T-helper 1 cell treated with Interleukin-12 subunit alpha and Interleukin-12 subunit beta and Interleukin-4 antibody, amounts not matched to agents 30 μg/mL and 1 μg/mL, for 36 hours (primary cell): ENCODE results near the gene TMEM167B.
A peak's percentile ranks its signal among the peaks of the same experiment; 100 is the strongest.

Source experiments
- H3K27ac Mint-ChIP-seq: one replicate; pipeline ENCODE4 v1.8.0; 2021; ENCODE audit warnings: mild to moderate bottlenecking, mixed read lengths
- H3K27me3 Mint-ChIP-seq: one replicate; pipeline ENCODE4 v1.8.0; 2021; ENCODE audit warnings: low read depth, mixed read lengths
- H3K36me3 Mint-ChIP-seq: one replicate; pipeline ENCODE4 v1.8.0; 2021; ENCODE audit warnings: low read depth, mixed read lengths
- H3K4me1 Mint-ChIP-seq: one replicate; pipeline ENCODE4 v1.8.0; 2021; ENCODE audit warnings: low read depth, mixed read lengths
- H3K4me3 Mint-ChIP-seq: one replicate; pipeline ENCODE4 v1.8.0; 2021; ENCODE audit warnings: mild to moderate bottlenecking, moderate library complexity, mixed read lengths
- H3K9me3 Mint-ChIP-seq: one replicate; pipeline ENCODE4 v1.8.0; 2021; ENCODE audit warnings: mixed read lengths

TMEM167B gene

DNA sequence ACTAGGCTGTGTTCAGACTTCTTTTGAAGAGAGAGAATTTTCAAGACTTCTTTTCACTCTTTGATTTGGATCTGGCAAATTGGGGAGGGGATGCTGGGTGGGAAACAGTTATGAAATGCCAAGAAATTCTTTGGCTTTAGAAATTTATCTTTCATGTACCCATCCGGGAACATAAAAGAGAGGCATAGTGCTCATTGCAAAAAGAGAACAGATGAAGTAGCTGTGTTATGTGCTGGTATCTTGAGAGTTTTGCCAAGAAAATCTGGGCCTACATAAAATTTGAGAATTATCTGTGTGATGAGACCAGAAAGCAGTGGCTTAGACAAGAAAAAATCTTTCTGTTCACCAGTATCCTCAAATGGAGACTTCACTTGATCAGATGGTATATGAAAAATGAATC lies 4.3 kb downstream of the TMEM167B start:
- no peak overlapping the region for H3K4me3 Mint-ChIP-seq
- H3K27me3 Mint-ChIP-seq, result no peaks in the 10 kb centered on the region
- peaks cover 30% of the 10 kb centered on the region for H3K4me1 Mint-ChIP-seq
- H3K27ac Mint-ChIP-seq, result no peak overlapping the region
- peaks cover 19% of the 10 kb centered on the region for H3K36me3 Mint-ChIP-seq
- no peaks in the 10 kb centered on the region for H3K9me3 Mint-ChIP-seq

DNA sequence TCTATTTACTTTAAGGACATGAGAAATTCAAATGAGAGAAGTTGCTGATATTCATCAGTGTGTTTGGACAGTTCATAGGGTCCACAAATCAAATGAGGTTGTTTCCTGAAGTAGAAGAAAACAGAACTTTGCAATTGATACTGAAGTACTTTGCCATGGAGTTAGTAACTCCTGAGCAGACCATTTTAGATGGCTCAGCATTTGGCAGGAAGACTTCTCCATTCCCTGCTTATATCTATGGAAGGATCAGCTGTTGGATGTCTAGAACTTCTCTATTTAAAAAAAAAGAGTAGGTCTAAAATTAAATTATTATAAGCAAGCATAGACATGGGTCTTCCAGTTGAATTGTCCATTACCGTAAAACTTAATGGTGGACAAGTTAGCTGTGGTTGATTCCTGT lies 5.1 kb downstream of the TMEM167B start:
- H3K27me3 Mint-ChIP-seq, result no peaks in the 10 kb centered on the region
- no peak overlapping the region for H3K4me3 Mint-ChIP-seq
- peaks cover 25% of the 10 kb centered on the region for H3K4me1 Mint-ChIP-seq
- H3K36me3 Mint-ChIP-seq, result peaks cover 21% of the 10 kb centered on the region
- no peak overlapping the region for H3K27ac Mint-ChIP-seq
- no peaks in the 10 kb centered on the region for H3K9me3 Mint-ChIP-seq

DNA sequence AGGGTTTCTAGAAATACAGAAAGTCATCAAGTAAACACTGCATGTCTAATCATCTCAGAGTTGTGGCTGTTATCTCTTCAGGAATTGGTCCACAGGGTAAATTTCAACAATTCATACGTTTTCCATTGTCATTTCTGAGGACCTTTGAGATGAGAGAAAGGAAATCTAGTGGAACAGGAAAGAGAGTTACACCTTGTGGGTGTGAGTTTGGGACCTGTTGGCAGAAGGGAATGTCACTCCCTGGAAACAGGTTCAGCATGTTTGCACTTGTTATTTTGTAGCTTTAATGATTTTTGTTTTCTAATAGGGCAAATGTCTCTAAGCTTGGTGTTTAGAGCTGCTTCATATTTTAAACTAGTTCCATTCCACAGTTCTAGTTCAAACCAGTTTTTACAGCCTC lies 5.6 kb downstream of the TMEM167B start:
- Mint-ChIP-seq H3K4me1 (peaks cover 25% of the 10 kb centered on the region), H3K27me3 (no peaks in the 10 kb centered on the region), H3K9me3 (no peaks in the 10 kb centered on the region), H3K36me3 (peaks cover 24% of the 10 kb centered on the region), H3K4me3 (no peak overlapping the region), H3K27ac (no peak overlapping the region)

DNA sequence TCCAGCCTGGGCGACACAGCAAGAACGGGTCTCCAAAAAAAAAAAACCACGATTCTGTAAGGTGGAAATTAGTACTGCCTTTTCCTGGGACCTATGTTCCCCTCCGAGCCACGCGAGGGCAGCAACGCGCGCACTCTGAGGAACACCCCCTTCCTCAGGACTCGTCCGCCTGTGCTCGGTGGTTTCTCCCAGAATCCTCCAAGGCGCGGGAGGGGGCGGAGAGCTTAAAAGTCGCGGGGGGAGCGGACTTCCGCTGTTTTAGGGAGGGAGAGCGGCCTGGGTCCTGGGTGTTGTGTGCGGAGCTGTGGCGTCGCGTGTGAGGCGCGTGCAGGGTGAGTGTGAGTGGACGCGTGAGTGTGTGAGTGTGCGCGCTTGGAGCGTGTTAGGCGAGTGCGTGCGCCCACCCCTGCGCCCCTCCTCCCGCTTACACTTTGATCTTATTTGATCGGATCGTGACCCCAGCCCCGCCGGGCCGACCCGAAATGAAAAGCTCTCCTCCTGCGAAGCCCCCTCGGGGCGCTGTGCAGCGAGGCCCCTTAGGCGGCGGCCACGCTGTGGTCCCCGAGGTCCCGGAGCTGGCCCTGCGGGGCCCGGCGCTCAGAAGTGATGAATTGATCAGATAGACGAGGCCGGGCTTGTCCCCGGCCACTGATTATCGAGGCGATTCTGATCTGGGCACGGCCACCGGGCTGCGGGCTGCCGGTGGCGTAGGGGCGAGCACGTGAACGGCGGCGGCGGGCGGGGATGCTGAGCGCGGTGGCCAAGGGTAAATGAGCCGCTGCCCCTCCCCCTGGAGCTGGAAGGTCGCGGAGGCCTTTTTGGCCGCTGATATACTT lies 9.6 kb downstream of the TMEM167B start:
- H3K4me3 Mint-ChIP-seq, result peak overlapping the region; percentile 100
- peaks cover 9% of the 10 kb centered on the region for H3K36me3 Mint-ChIP-seq
- no peaks in the 10 kb centered on the region for H3K9me3 Mint-ChIP-seq
- H3K27me3 Mint-ChIP-seq, result no peaks in the 10 kb centered on the region
- H3K27ac Mint-ChIP-seq, result peak overlapping the region; percentile 97
- H3K4me1 Mint-ChIP-seq, result peaks cover 9% of the 10 kb centered on the region

DNA sequence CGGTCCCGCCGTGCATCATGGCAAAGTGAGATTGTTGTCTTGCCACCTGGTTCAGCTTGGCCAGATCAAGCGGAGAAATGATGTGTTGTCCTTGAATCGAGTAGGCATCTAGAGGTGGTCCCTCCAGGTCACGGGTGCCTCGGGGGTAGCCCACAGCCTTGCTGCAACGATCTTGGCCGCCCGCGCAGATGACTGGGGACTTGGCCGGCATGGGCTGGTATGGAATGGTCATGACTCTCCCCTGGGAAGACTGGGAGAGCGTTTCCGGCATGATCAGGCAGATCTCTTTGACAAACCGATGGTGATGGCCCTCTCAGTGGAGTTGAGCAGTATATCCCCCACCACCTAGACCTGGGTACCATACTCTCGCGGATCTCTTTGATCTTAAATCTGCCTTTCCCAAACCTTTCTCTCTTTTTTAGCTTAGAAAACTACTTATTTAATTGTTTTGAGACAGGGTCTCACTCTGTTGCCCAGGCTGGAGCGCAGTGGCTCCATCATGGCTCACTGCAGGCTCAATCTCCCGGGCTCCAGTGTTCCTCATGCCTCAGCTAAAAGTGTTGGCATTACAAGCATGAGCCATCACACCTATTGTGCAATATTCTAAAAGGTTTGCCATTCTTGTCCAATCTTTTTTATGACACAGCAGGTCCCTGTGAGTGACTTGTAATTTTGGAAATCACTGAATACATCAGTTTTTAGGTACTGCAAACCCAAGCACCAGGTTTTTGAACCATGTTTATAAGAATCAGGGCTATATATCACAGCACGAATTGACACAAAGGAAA lies 14.0 kb downstream of the TMEM167B start:
- peaks cover 5% of the 10 kb centered on the region for H3K27me3 Mint-ChIP-seq
- H3K27ac Mint-ChIP-seq, result no peak overlapping the region
- H3K4me3 Mint-ChIP-seq, result no peak overlapping the region

DNA sequence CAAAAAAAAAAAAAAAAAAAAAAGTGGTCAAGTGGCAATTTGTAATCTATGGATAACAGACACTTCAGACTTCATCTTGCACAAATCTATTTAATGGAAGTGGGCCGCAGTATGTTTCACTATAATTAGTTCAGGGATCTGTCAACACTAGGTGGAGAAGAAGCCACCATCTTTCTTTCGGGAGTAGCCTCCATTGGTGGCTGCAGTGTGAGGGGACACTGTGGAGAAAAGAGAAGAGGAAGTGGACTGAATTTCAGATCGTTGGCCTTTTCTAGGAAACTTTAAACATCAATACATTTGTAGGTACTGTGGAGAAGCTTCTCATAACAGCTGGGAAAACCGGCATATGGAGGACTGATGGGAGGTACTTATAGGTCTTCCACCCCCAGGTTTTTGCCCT lies 15.3 kb downstream of the TMEM167B start:
- H3K36me3 Mint-ChIP-seq, result peaks cover 3% of the 10 kb centered on the region
- H3K9me3 Mint-ChIP-seq, result no peaks in the 10 kb centered on the region
- H3K27me3 Mint-ChIP-seq, result peaks cover 17% of the 10 kb centered on the region
- peaks cover 4% of the 10 kb centered on the region for H3K4me1 Mint-ChIP-seq
- no peak overlapping the region for H3K27ac Mint-ChIP-seq
- H3K4me3 Mint-ChIP-seq, result no peak overlapping the region

More for the DNA sequence above, 14.0 kb downstream of the TMEM167B start:
- Mint-ChIP-seq H3K4me1 (peaks cover 6% of the 10 kb centered on the region), H3K9me3 (no peaks in the 10 kb centered on the region), H3K36me3 (peaks cover 8% of the 10 kb centered on the region)

DNA sequence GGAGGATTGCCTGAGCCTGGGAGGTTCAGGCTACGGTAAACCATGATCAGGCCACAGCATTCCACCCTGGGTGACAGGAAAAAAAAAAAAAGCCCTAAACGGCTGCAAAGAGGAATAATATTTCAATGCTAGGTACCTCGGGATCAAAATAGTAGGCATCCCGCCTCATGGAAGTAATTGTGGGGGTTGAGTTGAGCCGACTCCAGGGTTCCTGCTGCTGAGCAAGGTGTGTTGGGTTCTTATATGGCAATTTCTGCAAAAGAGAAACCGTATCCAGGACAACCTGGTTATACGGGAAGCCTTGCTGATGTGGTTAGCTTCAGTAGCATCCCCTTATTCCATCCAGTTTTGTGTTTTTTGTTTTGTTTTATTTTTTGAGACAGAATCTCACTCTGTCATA lies 17.2 kb downstream of the TMEM167B start:
- Mint-ChIP-seq H3K4me3 (no peak overlapping the region), H3K36me3 (no peaks in the 10 kb centered on the region), H3K27me3 (peaks cover 28% of the 10 kb centered on the region), H3K9me3 (no peaks in the 10 kb centered on the region), H3K4me1 (peaks cover 8% of the 10 kb centered on the region), H3K27ac (no peak overlapping the region)

DNA sequence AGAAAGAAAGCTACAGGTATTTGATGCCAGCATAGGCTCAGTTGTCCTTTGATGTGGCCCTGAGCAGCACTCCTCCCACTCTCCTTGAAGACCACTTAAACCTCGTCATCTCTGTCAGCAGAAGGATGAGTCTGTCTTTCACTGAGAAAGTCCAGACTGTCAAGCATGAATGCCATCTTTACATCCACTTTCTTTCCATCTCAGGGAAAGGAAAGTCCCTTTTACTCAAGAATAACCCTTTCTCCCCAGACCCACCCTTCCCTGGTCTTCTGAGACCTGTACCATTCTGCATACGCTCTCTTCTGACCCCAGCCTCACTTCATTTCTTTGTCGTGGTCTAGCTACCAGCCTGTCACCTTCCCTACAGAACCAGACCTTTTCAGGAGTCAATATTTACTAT lies 19.3 kb downstream of the TMEM167B start:
- Mint-ChIP-seq H3K27me3 (peaks cover 37% of the 10 kb centered on the region), H3K4me3 (no peak overlapping the region), H3K9me3 (no peaks in the 10 kb centered on the region), H3K27ac (no peak overlapping the region), H3K4me1 (peaks cover 22% of the 10 kb centered on the region), H3K36me3 (peaks cover 2% of the 10 kb centered on the region)

DNA sequence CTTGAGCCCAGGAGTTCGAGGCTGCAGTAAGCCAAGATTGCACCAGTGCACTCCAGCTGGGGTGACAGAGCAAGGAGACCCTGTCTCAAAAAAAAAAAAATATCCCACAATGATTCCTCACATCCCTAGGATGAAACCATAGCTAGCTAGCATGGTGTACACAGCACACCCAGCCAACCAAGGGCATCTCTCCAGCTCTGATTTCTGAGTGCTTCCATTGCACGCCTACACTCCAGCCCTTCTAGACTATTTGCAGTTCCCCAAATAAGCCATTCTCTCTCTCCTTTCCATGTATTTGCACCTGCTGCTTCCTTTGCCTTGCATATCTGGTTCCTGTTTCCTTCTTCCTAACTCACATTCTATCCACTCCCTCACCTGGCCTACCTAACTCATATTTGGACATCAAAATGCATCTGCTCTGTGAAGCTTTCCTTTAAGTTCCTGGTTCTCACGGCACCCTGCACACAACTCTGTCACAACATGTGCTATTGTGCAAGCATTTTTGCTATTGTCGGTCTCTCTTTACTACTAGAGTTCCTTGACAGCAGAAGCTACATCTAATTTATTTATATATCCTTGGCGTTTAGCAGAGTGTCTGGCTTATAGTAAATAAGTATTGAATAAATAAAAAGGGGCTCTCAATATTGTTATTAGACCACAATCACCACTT lies 21.0 kb downstream of the TMEM167B start:
- H3K27me3 Mint-ChIP-seq, result peaks cover 37% of the 10 kb centered on the region
- H3K4me3 Mint-ChIP-seq, result no peak overlapping the region
- no peaks in the 10 kb centered on the region for H3K9me3 Mint-ChIP-seq
- H3K4me1 Mint-ChIP-seq, result peaks cover 26% of the 10 kb centered on the region
- peaks cover 2% of the 10 kb centered on the region for H3K36me3 Mint-ChIP-seq
- H3K27ac Mint-ChIP-seq, result peak overlapping the region; percentile 4

DNA sequence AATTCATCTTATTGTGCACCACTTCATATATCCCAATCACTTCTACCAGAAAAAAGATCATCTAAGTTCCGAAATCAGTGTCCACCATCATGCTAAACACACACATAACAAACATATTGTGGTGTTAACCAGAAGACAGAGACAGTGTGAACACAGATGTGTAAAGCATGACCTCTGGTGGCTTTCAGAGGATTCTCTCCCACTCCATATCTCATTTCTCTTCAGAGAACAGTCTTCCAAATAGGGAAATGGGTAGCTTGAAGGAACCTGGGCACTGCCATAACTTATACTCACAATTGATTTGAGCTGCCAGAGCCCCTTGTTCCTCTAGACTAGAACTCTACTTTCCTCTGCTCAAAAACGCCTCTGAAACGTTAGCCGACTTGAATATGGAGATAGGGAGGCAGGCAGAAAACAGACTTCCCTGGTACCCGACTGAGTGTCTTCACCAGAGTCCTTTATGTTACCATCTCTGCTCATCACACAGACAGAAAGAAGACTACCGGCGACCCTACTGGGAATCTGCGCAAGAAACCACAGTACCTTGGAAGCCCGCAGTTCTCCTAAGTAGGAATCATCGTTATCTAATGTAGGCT lies 21.6 kb downstream of the TMEM167B start:
- Mint-ChIP-seq H3K36me3 (peaks cover 2% of the 10 kb centered on the region), H3K27ac (peak overlapping the region; percentile 11), H3K4me3 (peak overlapping the region; percentile 5), H3K9me3 (no peaks in the 10 kb centered on the region), H3K27me3 (peaks cover 37% of the 10 kb centered on the region), H3K4me1 (peaks cover 26% of the 10 kb centered on the region)

DNA sequence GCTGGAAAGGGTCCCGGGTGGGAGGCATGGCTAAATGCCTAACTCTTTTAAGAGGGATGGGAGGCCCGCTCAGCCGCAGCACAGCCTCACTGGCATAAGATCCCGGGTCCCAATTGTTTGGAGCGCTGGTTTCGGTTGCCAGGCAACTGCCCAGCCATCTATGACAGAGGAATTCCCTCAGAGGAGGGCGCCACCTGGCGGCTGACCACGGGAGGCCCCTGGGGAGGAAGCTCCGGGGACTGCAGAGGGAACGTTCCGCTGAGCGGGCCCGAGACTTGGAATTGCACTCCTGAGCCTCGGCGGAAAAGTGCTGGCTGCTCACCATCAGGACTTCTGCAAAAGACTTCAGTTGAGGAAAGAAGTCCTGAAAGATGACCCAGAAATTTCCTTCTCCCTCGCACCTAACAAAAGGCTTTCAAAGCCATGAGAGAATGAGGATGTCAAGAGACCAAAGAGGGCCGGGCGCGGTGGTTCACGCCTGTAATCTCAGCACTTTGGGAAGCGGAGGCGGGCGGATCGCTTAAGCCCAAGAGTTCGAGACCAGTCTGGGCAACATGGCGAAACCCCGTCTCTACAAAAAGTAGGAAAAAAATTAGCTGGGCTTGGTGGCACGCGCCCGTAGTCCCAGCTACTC lies 22.2 kb downstream of the TMEM167B start:
- Mint-ChIP-seq H3K27ac (peak overlapping the region; percentile 80), H3K36me3 (peaks cover 2% of the 10 kb centered on the region), H3K4me1 (peaks cover 26% of the 10 kb centered on the region), H3K4me3 (peak overlapping the region; percentile 83), H3K27me3 (peaks cover 37% of the 10 kb centered on the region), H3K9me3 (no peaks in the 10 kb centered on the region)

DNA sequence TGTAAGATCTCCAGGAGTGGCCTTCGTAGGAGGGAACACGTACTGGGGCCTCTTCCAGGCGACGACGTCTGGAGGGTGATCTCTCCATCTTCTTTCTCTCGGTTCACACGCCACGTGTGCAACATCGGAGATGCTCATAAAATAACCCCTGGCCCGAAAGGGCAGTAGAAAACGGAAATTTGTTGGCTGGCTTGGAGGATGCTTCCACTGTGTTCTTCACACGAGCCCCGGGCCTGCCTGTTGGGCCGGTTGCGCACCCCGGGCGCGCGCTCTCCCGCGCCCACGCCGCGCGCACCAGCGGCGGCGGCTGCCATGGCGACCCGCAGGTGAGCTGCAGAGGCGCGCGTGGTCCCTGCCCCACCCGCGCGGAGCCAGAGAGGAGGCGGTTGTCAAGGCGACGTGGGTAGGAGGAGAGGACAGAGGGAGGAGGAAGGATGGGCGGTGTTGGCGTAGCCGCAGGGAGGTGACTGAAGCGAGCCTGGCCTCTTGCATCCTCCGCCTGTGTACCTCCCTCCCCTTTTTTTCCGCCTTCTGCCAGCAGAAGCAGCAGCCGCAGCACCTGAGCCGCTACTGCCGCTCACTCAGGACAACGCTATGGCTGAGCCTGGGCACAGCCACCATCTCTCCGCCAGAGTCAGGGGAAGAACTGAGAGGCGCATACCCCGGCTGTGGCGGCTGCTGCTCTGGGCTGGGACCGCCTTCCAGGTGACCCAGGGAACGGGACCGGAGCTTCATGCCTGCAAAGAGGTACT lies 23.2 kb downstream of the TMEM167B start, which contains the start of gene ELAPOR1:
Gene ELAPOR1, plus strand, starts transcription at position 526 of the 752 bp plus-strand sequence. Its CDS starts 69 bp downstream, at position 595.
- Mint-ChIP-seq H3K27me3 (peaks cover 32% of the 10 kb centered on the region), H3K4me1 (peaks cover 26% of the 10 kb centered on the region), H3K4me3 (peak within 1 kb of the TSS; percentile 83), H3K9me3 (no peaks in the 10 kb centered on the region), H3K36me3 (peaks cover 2% of the 10 kb centered on the region), H3K27ac (peak within 1 kb of the TSS; percentile 80)

DNA sequence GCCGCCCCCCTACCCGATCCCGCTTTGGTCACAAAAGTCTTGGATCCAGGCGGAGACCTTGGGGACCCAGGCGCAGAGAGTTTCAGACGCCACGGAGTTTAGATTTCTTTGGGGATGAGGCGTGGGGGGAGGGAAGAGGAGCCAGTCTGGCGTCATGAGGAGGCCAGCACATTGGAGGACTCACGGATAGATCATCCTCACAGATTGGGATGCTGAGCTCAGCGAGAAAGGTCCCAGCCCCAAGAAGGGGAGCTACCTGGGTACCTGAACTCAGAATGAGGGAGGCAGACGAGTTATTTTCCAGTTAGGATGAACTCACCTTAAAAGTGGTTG lies 23.7 kb downstream of the TMEM167B start:
- peak overlapping the region; percentile 79 for H3K4me3 Mint-ChIP-seq
- no peaks in the 10 kb centered on the region for H3K9me3 Mint-ChIP-seq
- peaks cover 32% of the 10 kb centered on the region for H3K27me3 Mint-ChIP-seq
- H3K36me3 Mint-ChIP-seq, result peaks cover 2% of the 10 kb centered on the region
- peaks cover 26% of the 10 kb centered on the region for H3K4me1 Mint-ChIP-seq
- no peak overlapping the region for H3K27ac Mint-ChIP-seq
